MCF 10A (cell line): ENCODE results near the gene AASDH. TPM values are rescaled to one million over a fixed set of nuclear protein-coding genes. Genes with fewer than 3 reads are reported as not detected.

Experiments used
- BruUV-seq: library from RNA; stranded (reverse); fragments of 400-500 nt; replicated peaks from 2 replicates; lab custom pipeline; 2021; lab: Mats Ljungman, UMichigan
- CTCF ChIA-PET: fragments of 300-600 bp; sonication (Branson Sonifier 250); formaldehyde crosslinking; extraction: SDS; loops from one replicate; lab custom pipeline; 2021; ENCODE audit warnings: antibody characterized with exemption, inconsistent platforms; lab: Yijun Ruan, JAX
- POLR2A ChIA-PET: fragments of 300-600, 350-650 bp; sonication (Branson Sonifier 250); formaldehyde crosslinking; extraction: SDS; loops from one replicate; lab custom pipeline; 2020; ENCODE audit warnings: antibody characterized with exemption, inconsistent platforms; lab: Yijun Ruan, JAX
- DNase-seq: peaks from one replicate; pipeline ENCODE4 v3.0.0-alpha.2; 2018; ENCODE audit not compliant: unreplicated experiment
- H3K27ac Mint-ChIP-seq: one replicate; pipeline ENCODE4 v1.8.0; 2022; ENCODE audit warnings: mild to moderate bottlenecking, low read depth, mixed read lengths; ENCODE audit not compliant: unreplicated experiment
- H3K27me3 Mint-ChIP-seq: one replicate; pipeline ENCODE4 v1.8.0; 2022; ENCODE audit warnings: mixed read lengths; ENCODE audit not compliant: insufficient read depth, unreplicated experiment
- H3K36me3 Mint-ChIP-seq: one replicate; pipeline ENCODE4 v1.8.0; 2022; ENCODE audit warnings: mild to moderate bottlenecking, moderate library complexity, mixed read lengths; ENCODE audit not compliant: insufficient read depth, unreplicated experiment
- H3K4me1 Mint-ChIP-seq: one replicate; pipeline ENCODE4 v1.8.0; 2022; ENCODE audit warnings: mixed read lengths; ENCODE audit not compliant: insufficient read depth, unreplicated experiment
- H3K4me3 Mint-ChIP-seq: one replicate; pipeline ENCODE4 v1.8.0; 2022; ENCODE audit warnings: mild to moderate bottlenecking, moderate library complexity, mixed read lengths; ENCODE audit not compliant: unreplicated experiment
- H3K9me3 Mint-ChIP-seq: one replicate; pipeline ENCODE4 v1.8.0; 2022; ENCODE audit warnings: mixed read lengths; ENCODE audit not compliant: unreplicated experiment
- CTCF ChIP-seq: fragments of 200-600 bp; IDR thresholded peaks from one replicate; pipeline ENCODE4 v1.8.0; 2022; ENCODE audit warnings: antibody characterized with exemption, mild to moderate bottlenecking; ENCODE audit not compliant: unreplicated experiment
- intact Hi-C: fragments of 100-400 bp; cut with micrococcal nuclease; formaldehyde crosslinking; loops from 2 replicates; pipeline ENCODE4 v1.14.1; 2022
- total RNA-seq: library from RNA; stranded (reverse); gene quantifications from 2 replicates; pipeline ENCODE4 v1.2.3, GENCODE V29; 2022

AASDH gene
- total RNA-seq, 1 experiment from 2014 or later: 10.8 TPM

- H3K4me1 Mint-ChIP-seq: no peaks in the 10 kb centered on the region
These were observed 74.2 kb downstream of the AASDH start for GRCh38 chr4:56313132-56313531.

GRCh38 chr4:56311299-56311975, 75.9 kb downstream of the AASDH start:
- Mint-ChIP-seq H3K27ac (no peak overlapping the region), H3K36me3 (no peaks in the 10 kb centered on the region), H3K27me3 (no peaks in the 10 kb centered on the region), H3K4me3 (no peak overlapping the region), H3K9me3 (peaks cover 13% of the 10 kb centered on the region), H3K4me1 (no peaks in the 10 kb centered on the region)
- ChIA-PET POLR2A (no interaction called here), CTCF (no interaction called here)
- DNase-seq: no peak
- BruUV-seq: no TSS peak
- intact Hi-C loops: no loop called here
- TF ChIP-seq CTCF: no peak

More at GRCh38 chr4:56313132-56313531, 74.2 kb downstream of the AASDH start:
- Mint-ChIP-seq H3K36me3 (no peaks in the 10 kb centered on the region), H3K9me3 (peaks cover 13% of the 10 kb centered on the region), H3K27me3 (no peaks in the 10 kb centered on the region), H3K4me3 (no peak overlapping the region), H3K27ac (no peak overlapping the region)
- TF ChIP-seq CTCF: no peak
- intact Hi-C loops: no loop called here
- no TSS peak for BruUV-seq
- ChIA-PET POLR2A (no interaction called here), CTCF (interaction anchor here (0.6 to 0.9 kb wide), 2 partner anchors 46 to 365 kb away, joined by 3 to 6 read pairs; partner anchors contain the start of gene CEP135)
- no peak for DNase-seq

GRCh38 chr4:56310401-56311125, 76.7 kb downstream of the AASDH start:
- no peak overlapping the region for H3K27ac Mint-ChIP-seq
- intact Hi-C loops: no loop called here
- H3K4me1 Mint-ChIP-seq: no peaks in the 10 kb centered on the region
- peaks cover 13% of the 10 kb centered on the region for H3K9me3 Mint-ChIP-seq
- no peaks in the 10 kb centered on the region for H3K27me3 Mint-ChIP-seq
- DNase-seq: no peak
- no peaks in the 10 kb centered on the region for H3K36me3 Mint-ChIP-seq
- no peak overlapping the region for H3K4me3 Mint-ChIP-seq
- no TSS peak for BruUV-seq
- TF ChIP-seq CTCF: no peak
- POLR2A ChIA-PET: no interaction called here
- CTCF ChIA-PET: interaction anchor here (0.6 to 1.2 kb wide), 2 partner anchors 361 to 362 kb away, joined by 3 to 4 read pairs; partner anchors contain the start of gene CEP135

- DNase-seq: no peak
- BruUV-seq: no TSS peak
- Mint-ChIP-seq H3K36me3 (no peaks in the 10 kb centered on the region), H3K4me3 (no peak overlapping the region), H3K4me1 (no peaks in the 10 kb centered on the region), H3K27me3 (no peaks in the 10 kb centered on the region), H3K27ac (no peak overlapping the region), H3K9me3 (no peaks in the 10 kb centered on the region)
- TF ChIP-seq CTCF: no peak
- intact Hi-C loops: no loop called here
- ChIA-PET CTCF (no interaction called here), POLR2A (no interaction called here)
These were observed 78.9 kb downstream of the AASDH start for GRCh38 chr4:56308384-56308783.
